ENCODE data around the gene ANAPC15. TPM values are rescaled to one million over a fixed set of nuclear protein-coding genes. Genes with fewer than 3 reads are reported as not detected.

The ANAPC15 gene
- total RNA-seq, 2 donors from 2014 or later, result 26.4 to 30.0 TPM

GRCh38 chr11:72129381-72129780, 16.9 kb upstream of the ANAPC15 start:
- Histone ChIP-seq H3K4me1 (no peaks in the 10 kb centered on the region), H3K9me3 (no peaks in the 10 kb centered on the region), H3K27me3 (no peaks in the 10 kb centered on the region), H3K4me3 (no peak overlapping the region), H3K27ac (no peak overlapping the region), H3K36me3 (no peaks in the 10 kb centered on the region)
- DNase-seq (ENCODE audit: low spot score), result no peak
- TF ChIP-seq, protein P1, sequence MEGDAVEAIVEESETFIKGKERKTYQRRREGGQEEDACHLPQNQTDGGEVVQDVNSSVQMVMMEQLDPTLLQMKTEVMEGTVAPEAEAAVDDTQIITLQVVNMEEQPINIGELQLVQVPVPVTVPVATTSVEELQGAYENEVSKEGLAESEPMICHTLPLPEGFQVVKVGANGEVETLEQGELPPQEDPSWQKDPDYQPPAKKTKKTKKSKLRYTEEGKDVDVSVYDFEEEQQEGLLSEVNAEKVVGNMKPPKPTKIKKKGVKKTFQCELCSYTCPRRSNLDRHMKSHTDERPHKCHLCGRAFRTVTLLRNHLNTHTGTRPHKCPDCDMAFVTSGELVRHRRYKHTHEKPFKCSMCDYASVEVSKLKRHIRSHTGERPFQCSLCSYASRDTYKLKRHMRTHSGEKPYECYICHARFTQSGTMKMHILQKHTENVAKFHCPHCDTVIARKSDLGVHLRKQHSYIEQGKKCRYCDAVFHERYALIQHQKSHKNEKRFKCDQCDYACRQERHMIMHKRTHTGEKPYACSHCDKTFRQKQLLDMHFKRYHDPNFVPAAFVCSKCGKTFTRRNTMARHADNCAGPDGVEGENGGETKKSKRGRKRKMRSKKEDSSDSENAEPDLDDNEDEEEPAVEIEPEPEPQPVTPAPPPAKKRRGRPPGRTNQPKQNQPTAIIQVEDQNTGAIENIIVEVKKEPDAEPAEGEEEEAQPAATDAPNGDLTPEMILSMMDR (IDR thresholded peaks at IDR 0.05), result no peak

DNA sequence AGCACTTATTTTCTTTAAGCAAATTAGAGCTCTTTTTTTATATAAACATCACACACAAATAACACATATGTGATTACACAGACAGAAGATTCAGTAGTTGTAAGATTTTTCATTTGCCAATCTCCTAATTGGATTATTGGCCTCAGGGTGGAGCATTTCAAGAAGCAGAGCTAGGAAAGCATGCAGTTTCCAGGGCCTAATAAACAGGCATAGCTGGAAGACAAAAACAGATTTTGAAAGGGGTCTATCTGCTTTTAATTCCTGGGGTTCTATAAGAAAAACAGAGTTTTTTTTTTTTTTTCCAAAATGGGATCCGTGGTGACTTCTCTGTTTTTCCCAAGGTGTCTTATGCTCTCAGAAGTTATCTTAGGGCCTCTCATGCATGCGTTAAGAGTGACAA, 15.4 kb upstream of the ANAPC15 start:
- no peak for DNase-seq (ENCODE audit: low spot score)
- Histone ChIP-seq H3K4me1 (no peaks in the 10 kb centered on the region), H3K27me3 (no peaks in the 10 kb centered on the region), H3K4me3 (no peak overlapping the region), H3K9me3 (no peaks in the 10 kb centered on the region), H3K36me3 (no peaks in the 10 kb centered on the region), H3K27ac (no peak overlapping the region)
- TF ChIP-seq, protein P1 (IDR thresholded peaks at IDR 0.05), result no peak

- no peaks in the 10 kb centered on the region for H3K4me1 ChIP-seq
Measured at GRCh38 chr11:72125956-72126355, 13.5 kb upstream of the ANAPC15 start.

GRCh38 chr11:72124046-72124445, 11.6 kb upstream of the ANAPC15 start:
- no peaks in the 10 kb centered on the region for H3K27me3 ChIP-seq
- TF ChIP-seq, protein P1 (IDR thresholded peaks at IDR 0.05), result no peak
- no peak overlapping the region for H3K4me3 ChIP-seq
- no peaks in the 10 kb centered on the region for H3K9me3 ChIP-seq
- no peak for DNase-seq (ENCODE audit: low spot score)
- H3K27ac ChIP-seq, result no peak overlapping the region
- H3K4me1 ChIP-seq, result no peaks in the 10 kb centered on the region
- no peaks in the 10 kb centered on the region for H3K36me3 ChIP-seq

More at GRCh38 chr11:72125956-72126355, 13.5 kb upstream of the ANAPC15 start:
- H3K27me3 ChIP-seq, result no peaks in the 10 kb centered on the region
- H3K36me3 ChIP-seq, result no peaks in the 10 kb centered on the region
- H3K27ac ChIP-seq, result no peak overlapping the region
- TF ChIP-seq, protein P1 (IDR thresholded peaks at IDR 0.05), result no peak
- no peak for DNase-seq (ENCODE audit: low spot score)
- no peaks in the 10 kb centered on the region for H3K9me3 ChIP-seq
- no peak overlapping the region for H3K4me3 ChIP-seq

DNA sequence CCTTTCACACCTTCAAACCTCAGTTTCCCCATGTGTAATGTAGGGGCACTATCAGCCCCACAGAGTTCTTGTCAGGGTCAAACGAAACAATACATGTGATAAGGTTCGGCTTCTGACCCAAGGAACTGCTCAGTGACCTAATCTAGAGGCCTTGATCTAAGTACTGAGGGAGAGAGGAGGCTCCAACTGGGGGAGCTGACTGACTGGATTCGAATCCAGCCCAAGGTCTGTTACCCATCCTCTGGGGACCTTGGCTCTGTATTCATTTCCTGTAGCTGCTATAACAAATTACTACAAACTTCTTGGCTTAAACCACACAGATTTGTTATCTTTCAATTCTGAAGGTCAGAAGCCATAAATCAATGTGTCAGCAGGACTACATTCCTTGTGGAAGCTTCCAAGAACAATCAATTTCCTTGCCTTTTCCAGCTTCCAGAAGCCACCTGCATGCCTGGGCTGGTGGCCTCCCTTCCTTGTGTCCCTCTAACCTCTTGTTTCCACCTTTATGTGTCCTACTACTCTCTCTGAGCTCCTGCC, 10.7 kb upstream of the ANAPC15 start:
- DNase-seq (ENCODE audit: low spot score), result no peak
- Histone ChIP-seq H3K27me3 (no peaks in the 10 kb centered on the region), H3K36me3 (no peaks in the 10 kb centered on the region), H3K4me3 (no peak overlapping the region), H3K9me3 (no peaks in the 10 kb centered on the region), H3K27ac (no peak overlapping the region), H3K4me1 (no peaks in the 10 kb centered on the region)
- TF ChIP-seq, protein P1 (IDR thresholded peaks at IDR 0.05), result no peak

DNA sequence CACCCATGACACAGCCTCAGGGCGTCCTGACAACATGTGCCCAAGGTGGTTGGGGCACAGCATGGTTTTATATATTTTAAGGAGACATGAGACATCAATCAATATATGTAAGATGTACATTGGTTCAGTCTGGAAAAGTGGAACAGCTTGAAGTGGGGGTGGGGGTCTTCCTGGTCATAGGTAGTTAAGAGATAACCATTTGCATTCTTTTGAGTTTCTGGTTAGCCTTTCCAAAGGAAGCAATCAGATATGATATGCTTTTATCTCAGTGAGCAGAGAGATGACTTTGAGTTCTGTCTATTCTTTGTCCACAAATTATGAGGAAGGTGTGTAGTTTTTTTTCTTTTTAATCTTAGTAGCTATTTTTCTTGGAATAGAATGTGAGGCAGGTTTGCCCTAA, 10.1 kb upstream of the ANAPC15 start:
- no peaks in the 10 kb centered on the region for H3K36me3 ChIP-seq
- no peaks in the 10 kb centered on the region for H3K4me1 ChIP-seq
- no peak overlapping the region for H3K27ac ChIP-seq
- TF ChIP-seq, protein P1 (IDR thresholded peaks at IDR 0.05), result no peak
- H3K9me3 ChIP-seq, result no peaks in the 10 kb centered on the region
- no peaks in the 10 kb centered on the region for H3K27me3 ChIP-seq
- no peak for DNase-seq (ENCODE audit: low spot score)
- H3K4me3 ChIP-seq, result no peak overlapping the region
